ENCODE measurements around the gene DAZ1. TPM values are rescaled to one million over a fixed set of nuclear protein-coding genes. Genes with fewer than 3 reads are reported as not detected.
"Not testable (repeated sequence)": the region's sequence is repeated elsewhere in the genome, so short reads cannot be mapped to it uniquely, and the experiment has no call there.

The DAZ1 gene, protein sequence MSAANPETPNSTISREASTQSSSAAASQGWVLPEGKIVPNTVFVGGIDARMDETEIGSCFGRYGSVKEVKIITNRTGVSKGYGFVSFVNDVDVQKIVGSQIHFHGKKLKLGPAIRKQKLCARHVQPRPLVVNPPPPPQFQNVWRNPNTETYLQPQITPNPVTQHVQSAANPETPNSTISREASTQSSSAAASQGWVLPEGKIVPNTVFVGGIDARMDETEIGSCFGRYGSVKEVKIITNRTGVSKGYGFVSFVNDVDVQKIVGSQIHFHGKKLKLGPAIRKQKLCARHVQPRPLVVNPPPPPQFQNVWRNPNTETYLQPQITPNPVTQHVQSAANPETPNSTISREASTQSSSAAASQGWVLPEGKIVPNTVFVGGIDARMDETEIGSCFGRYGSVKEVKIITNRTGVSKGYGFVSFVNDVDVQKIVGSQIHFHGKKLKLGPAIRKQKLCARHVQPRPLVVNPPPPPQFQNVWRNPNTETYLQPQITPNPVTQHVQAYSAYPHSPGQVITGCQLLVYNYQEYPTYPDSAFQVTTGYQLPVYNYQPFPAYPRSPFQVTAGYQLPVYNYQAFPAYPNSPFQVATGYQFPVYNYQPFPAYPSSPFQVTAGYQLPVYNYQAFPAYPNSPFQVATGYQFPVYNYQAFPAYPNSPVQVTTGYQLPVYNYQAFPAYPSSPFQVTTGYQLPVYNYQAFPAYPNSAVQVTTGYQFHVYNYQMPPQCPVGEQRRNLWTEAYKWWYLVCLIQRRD
- total RNA-seq (ENCODE audit: low replicate concordance): not detected in 2 replicates

DNA sequence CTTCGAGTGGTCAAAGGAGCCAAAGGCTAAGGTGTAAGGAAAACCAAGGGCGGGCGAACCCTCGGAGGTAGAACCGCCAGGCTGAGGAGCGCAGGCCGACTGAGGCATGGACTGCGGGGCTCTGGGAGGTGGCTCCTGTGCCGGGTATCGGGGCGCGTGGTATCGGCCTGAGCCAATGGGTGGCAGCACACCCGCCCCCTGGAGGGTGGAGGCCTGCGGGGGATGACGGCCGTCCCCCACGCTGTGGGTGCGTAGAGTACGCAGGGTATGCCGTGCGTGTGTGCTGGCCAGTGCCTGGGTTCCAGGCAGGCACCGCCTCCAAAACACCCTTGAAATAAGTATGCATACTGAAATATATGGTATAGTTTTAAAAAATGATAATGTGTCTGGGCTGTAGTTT is at the start of gene DAZ1:
DAZ1 (minus strand) TSS at position 101 of the 400 bp plus-strand sequence. CDS start 208 bp downstream, outside the sequence.
- not testable (repeated sequence) for DNase-seq (ENCODE audit: low read depth); H3K4me3 ChIP-seq (ENCODE audit: low read depth, low read length)

DNA sequence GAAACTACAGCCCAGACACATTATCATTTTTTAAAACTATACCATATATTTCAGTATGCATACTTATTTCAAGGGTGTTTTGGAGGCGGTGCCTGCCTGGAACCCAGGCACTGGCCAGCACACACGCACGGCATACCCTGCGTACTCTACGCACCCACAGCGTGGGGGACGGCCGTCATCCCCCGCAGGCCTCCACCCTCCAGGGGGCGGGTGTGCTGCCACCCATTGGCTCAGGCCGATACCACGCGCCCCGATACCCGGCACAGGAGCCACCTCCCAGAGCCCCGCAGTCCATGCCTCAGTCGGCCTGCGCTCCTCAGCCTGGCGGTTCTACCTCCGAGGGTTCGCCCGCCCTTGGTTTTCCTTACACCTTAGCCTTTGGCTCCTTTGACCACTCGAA is 20.4 kb upstream of the DAZ1 start, which contains the start of gene DAZ2:
DAZ2 (plus strand) TSS at position 301 of the 400 bp plus-strand sequence. CDS start 208 bp downstream, outside the sequence.
- DNase-seq (ENCODE audit: low read depth); H3K4me3 ChIP-seq (ENCODE audit: low read depth, low read length): not testable (repeated sequence)

GRCh38 chrY:23210681-23211080 is 11.9 kb upstream of the DAZ1 start:
- not testable (repeated sequence) for DNase-seq (ENCODE audit: low read depth); H3K4me3 ChIP-seq (ENCODE audit: low read depth, low read length)

DNA sequence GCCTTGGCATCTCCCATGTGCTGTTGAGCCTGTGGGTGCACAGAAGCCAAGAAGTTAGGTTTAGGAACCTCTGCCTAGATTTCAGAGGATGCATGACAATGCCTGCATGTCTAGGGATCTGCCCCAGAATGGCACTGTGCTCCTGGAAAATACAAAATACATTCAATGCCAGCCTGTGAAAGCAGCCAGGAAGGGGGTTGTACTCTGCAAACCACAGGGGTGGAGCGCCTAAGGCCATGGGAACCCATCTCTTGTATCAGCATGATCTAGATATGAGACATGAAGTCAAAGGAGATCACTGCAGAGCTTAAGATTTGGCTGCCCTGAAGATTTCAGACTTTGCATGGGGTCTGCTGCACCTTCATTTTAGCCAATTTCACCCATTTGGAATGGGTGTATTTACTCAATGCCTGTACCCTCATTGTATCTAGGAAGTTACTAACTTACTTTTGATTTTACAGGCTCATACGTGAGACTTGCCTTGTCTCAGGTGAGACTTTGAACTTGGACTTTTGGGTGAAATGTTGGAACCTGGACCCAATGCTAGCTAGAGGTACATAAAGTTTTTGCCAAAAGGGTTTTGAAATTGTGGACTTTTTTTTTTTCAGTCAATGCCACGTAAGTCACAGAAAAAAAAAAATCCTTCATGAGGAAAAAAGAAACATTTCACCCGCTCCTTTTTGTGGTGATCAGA is 11.1 kb upstream of the DAZ1 start:
- H3K4me3 ChIP-seq (ENCODE audit: low read depth, low read length); DNase-seq (ENCODE audit: low read depth): not testable (repeated sequence)

DNA sequence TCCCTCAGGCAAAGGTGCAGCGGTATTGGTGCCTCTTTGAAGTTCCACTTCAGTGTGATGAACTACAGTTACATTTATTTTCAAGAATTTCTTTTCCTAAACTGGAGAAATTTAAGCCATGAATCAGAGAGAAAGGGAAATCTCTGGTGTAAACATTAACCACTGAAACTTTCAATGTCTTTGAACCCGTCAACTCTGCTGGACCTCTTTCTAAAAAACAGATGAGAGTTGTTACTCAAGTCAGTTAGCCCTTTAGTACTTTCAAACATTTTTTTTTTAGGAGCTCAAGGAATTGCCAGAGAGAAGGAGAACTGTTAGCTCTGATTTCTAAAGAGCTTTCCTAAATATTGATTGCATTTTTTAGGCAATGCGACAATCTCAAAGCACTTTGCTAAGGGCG is 8.6 kb upstream of the DAZ1 start:
- not testable (repeated sequence) for H3K4me3 ChIP-seq (ENCODE audit: low read depth, low read length); DNase-seq (ENCODE audit: low read depth)

Other genes starting within 250 kb of the DAZ1 start
- gene BPY2, start 214.7 kb downstream of the DAZ1 start, total RNA-seq (ENCODE audit: low replicate concordance): not detected in 2 replicates
- gene DAZ2, start 20.5 kb upstream of the DAZ1 start, total RNA-seq (ENCODE audit: low replicate concordance): not detected in 2 replicates